Suprapubic skin (tissue), 4 donors: ENCODE results near the gene KLHL1. TPM values are rescaled to one million over a fixed set of nuclear protein-coding genes. Genes with fewer than 3 reads are reported as not detected.

Experiments used
- DNase-seq, 2 donors: peaks; one replicate each; pipeline ENCODE4 v3.0.0-alpha.2; 2019; ENCODE audit warnings: low spot score in 2 of 2
- H3K27ac ChIP-seq: fragments of 200-600 bp; sonication (generic); one replicate; pipeline ENCODE4 v1.5.1; 2019
- H3K27me3 ChIP-seq: fragments of 200-600 bp; sonication (generic); one replicate; pipeline ENCODE4 v1.5.1; 2019
- H3K36me3 ChIP-seq: fragments of 200-600 bp; sonication (generic); one replicate; pipeline ENCODE4 v1.5.1; 2019
- H3K4me1 ChIP-seq: fragments of 200-600 bp; sonication (generic); one replicate; pipeline ENCODE4 v1.5.1; 2019
- H3K4me3 ChIP-seq: fragments of 200-600 bp; sonication (generic); one replicate; pipeline ENCODE4 v1.5.1; 2019; ENCODE audit warnings: mild to moderate bottlenecking
- H3K9me3 ChIP-seq: fragments of 200-600 bp; sonication (generic); one replicate; pipeline ENCODE4 v1.5.1; 2019
- CTCF ChIP-seq, 2 donors: fragments of 200-600 bp in 1 of 2; fragments of 450-650 bp in 1 of 2; sonication (generic) in 1 of 2; IDR thresholded peaks; one replicate each; pipeline ENCODE4 v1.5.1; 2016 to 2019; ENCODE audit warnings: antibody characterized with exemption in 2 of 2, mild to moderate bottlenecking in 1 of 2, moderate library complexity in 1 of 2
- EP300 ChIP-seq: sonication (generic); formaldehyde crosslinking; IDR thresholded peaks from one replicate; pipeline ENCODE4 v1.6.1; 2017; ENCODE audit warnings: antibody characterized with exemption
- POLR2A ChIP-seq, 2 donors: fragments of 450-650 bp; IDR thresholded peaks; one replicate each; pipeline ENCODE4 v1.6.1; 2017; ENCODE audit warnings: antibody characterized with exemption in 2 of 2, mild to moderate bottlenecking in 2 of 2, moderate library complexity in 2 of 2
- POLR2AphosphoS5 ChIP-seq, 3 donors: sonication (generic); formaldehyde crosslinking; IDR thresholded peaks; one replicate each; pipeline ENCODE4 v1.6.1; 2017; ENCODE audit warnings: antibody characterized with exemption in 3 of 3
- WGBS: methylation state at CpG from one replicate; pipeline ENCODE4 v1.1.5; 2018; 5-methylcytosine and 5-hydroxymethylcytosine counted together
- total RNA-seq, 4 donors: library from RNA; depleted of rRNA; stranded (reverse); fragments of >200 nt; gene quantifications; one replicate each; pipeline ENCODE4 v1.1.0, GENCODE V29; 2016

The KLHL1 gene
- total RNA-seq, 4 donors from 2014 or later: not detected

GRCh38 chr13:69820180-69820579 lies 288.1 kb downstream of the KLHL1 start:
- WGBS: 74% methylated on average over 6 of the region's 6 CpGs
- H3K9me3 ChIP-seq: peaks cover 6% of the 10 kb centered on the region
- H3K4me1 ChIP-seq: no peaks in the 10 kb centered on the region
- no peaks in the 10 kb centered on the region for H3K27me3 ChIP-seq
- H3K4me3 ChIP-seq: no peak overlapping the region
- no peak for DNase-seq
- no peak for TF ChIP-seq CTCF (IDR thresholded peaks at IDR 0.05)
- no peak for TF ChIP-seq EP300
- no peak for TF ChIP-seq POLR2A (IDR thresholded peaks at IDR 0.05)
- H3K36me3 ChIP-seq: no peaks in the 10 kb centered on the region
- no peak overlapping the region for H3K27ac ChIP-seq

- Histone ChIP-seq H3K36me3 (no peaks in the 10 kb centered on the region), H3K27me3 (no peaks in the 10 kb centered on the region), H3K27ac (no peak overlapping the region), H3K9me3 (peaks cover 10% of the 10 kb centered on the region), H3K4me3 (no peak overlapping the region), H3K4me1 (no peaks in the 10 kb centered on the region)
- no peak for DNase-seq
- TF ChIP-seq EP300 (no peak), POLR2AphosphoS5 (IDR thresholded peaks at IDR 0.05) (no peak), CTCF (IDR thresholded peaks at IDR 0.05) (no peak), POLR2A (IDR thresholded peaks at IDR 0.05) (no peak)
Measured at GRCh38 chr13:69817333-69817869, 290.9 kb downstream of the KLHL1 start.

GRCh38 chr13:69809152-69809551 lies 299.1 kb downstream of the KLHL1 start:
- Histone ChIP-seq H3K36me3 (no peaks in the 10 kb centered on the region), H3K9me3 (peaks cover 5% of the 10 kb centered on the region), H3K27ac (no peak overlapping the region), H3K4me1 (no peaks in the 10 kb centered on the region), H3K4me3 (no peak overlapping the region), H3K27me3 (no peaks in the 10 kb centered on the region)
- no peak for DNase-seq
- 81% methylated on average over 3 of the region's 3 CpGs for WGBS
- TF ChIP-seq EP300: no peak
- TF ChIP-seq CTCF (IDR thresholded peaks at IDR 0.05): no peak
- no peak for TF ChIP-seq POLR2A (IDR thresholded peaks at IDR 0.05)
- no peak for TF ChIP-seq POLR2AphosphoS5 (IDR thresholded peaks at IDR 0.05)

GRCh38 chr13:69796256-69796655 lies 312.0 kb downstream of the KLHL1 start:
- H3K36me3 ChIP-seq: no peaks in the 10 kb centered on the region
- no peaks in the 10 kb centered on the region for H3K27me3 ChIP-seq
- TF ChIP-seq POLR2AphosphoS5 (IDR thresholded peaks at IDR 0.05) (no peak), EP300 (no peak), CTCF (IDR thresholded peaks at IDR 0.05) (no peak), POLR2A (IDR thresholded peaks at IDR 0.05) (no peak)
- H3K27ac ChIP-seq: no peak overlapping the region
- 86% methylated on average over 2 of the region's 2 CpGs for WGBS
- peaks cover 3% of the 10 kb centered on the region for H3K9me3 ChIP-seq
- no peak overlapping the region for H3K4me3 ChIP-seq
- no peaks in the 10 kb centered on the region for H3K4me1 ChIP-seq
- DNase-seq: no peak

- no peak for TF ChIP-seq EP300
- no peak overlapping the region for H3K4me3 ChIP-seq
- H3K27me3 ChIP-seq: no peaks in the 10 kb centered on the region
- H3K36me3 ChIP-seq: no peaks in the 10 kb centered on the region
- no peaks in the 10 kb centered on the region for H3K9me3 ChIP-seq
- no peak for DNase-seq
- 28% methylated on average over 3 of the region's 3 CpGs for WGBS
- H3K4me1 ChIP-seq: no peaks in the 10 kb centered on the region
- H3K27ac ChIP-seq: no peak overlapping the region
Measured at GRCh38 chr13:69793783-69794453, 314.3 kb downstream of the KLHL1 start.
